Breast epithelium (tissue), 3 donors: ENCODE data around the gene HOXB7.

ENCODE experiments used
- CTCF ChIP-seq, 3 donors: fragments of 450-650 bp; IDR thresholded peaks; one replicate each; pipeline ENCODE4 v1.5.1; 2016 to 2017; ENCODE audit warnings: antibody characterized with exemption in 3 of 3, mild to moderate bottlenecking in 3 of 3, moderate library complexity in 3 of 3
- POLR2A ChIP-seq: fragments of 450-650 bp; IDR thresholded peaks from one replicate; pipeline ENCODE4 v1.6.1; 2016; ENCODE audit warnings: antibody characterized with exemption, mild to moderate bottlenecking, moderate library complexity
- POLR2AphosphoS5 ChIP-seq, 3 donors: sonication (generic); formaldehyde crosslinking; IDR thresholded peaks; one replicate each; pipeline ENCODE4 v1.6.1; 2017; ENCODE audit warnings: antibody characterized with exemption in 3 of 3

- TF ChIP-seq POLR2AphosphoS5 (IDR thresholded peaks at IDR 0.05): no peak
- TF ChIP-seq CTCF (IDR thresholded peaks at IDR 0.05): no peak
- TF ChIP-seq POLR2A: no peak
Observed at GRCh38 chr17:48612456-48612853, 1.6 kb upstream of the HOXB7 start.
